B cell (primary cell): ENCODE measurements around the gene REM2. TPM values are rescaled to one million over a fixed set of nuclear protein-coding genes. Genes with fewer than 3 reads are reported as not detected.

ENCODE experiments used
- ATAC-seq: fragments of 200-7000 bp; cut with Tn5 transposase; one replicate; pipeline ENCODE4 v1.10.0; 2021; ENCODE audit warnings: low read depth, mild to moderate bottlenecking, moderate number of reproducible peaks, moderate library complexity
- CTCF ChIA-PET: fragments of 350-600 bp; sonication (Branson Sonifier 250); formaldehyde crosslinking; loops from one replicate; lab custom pipeline; 2021; ENCODE audit warnings: antibody characterized with exemption, inconsistent platforms; lab: Charles Lee
- POLR2A ChIA-PET: fragments of 350-600 bp; sonication (Branson Sonifier 250); formaldehyde crosslinking; loops from one replicate; lab custom pipeline; 2021; ENCODE audit warnings: antibody characterized with exemption; lab: Charles Lee
- DNase-seq: peaks from one replicate; pipeline ENCODE4 v3.0.0; 2013
- H2AFZ ChIP-seq: 2 replicates; pipeline ENCODE4 v1.6.1; 2012; ENCODE audit warnings: mild to moderate bottlenecking, low read depth, low read length; ENCODE audit not compliant: insufficient read depth, poor library complexity, severe bottlenecking
- H3K27ac ChIP-seq, 2 donors: 1 replicate in 1 of 2; 2 replicates in 1 of 2; pipeline ENCODE4 v1.5.1; 2012 to 2013; ENCODE audit warnings: low read length in 2 of 2, mild to moderate bottlenecking in 2 of 2, moderate library complexity in 1 of 2
- H3K27me3 ChIP-seq, 4 experiments: fragments of 200-600 bp in 1 of 4; sonication (generic) in 1 of 4; replicated peaks in 1 of 4; 1 replicate in 2 of 4; 2 replicates in 2 of 4; pipeline versions ENCODE4 v1.6.1 to v1.7.0; 2013 to 2016; ENCODE audit warnings: low read length in 3 of 4, mild to moderate bottlenecking in 2 of 4, mixed read lengths in 1 of 4, moderate library complexity in 1 of 4; ENCODE audit not compliant: insufficient read depth in 4 of 4, control insufficient read depth in 3 of 4; ENCODE audit errors: control extremely low read depth in 1 of 4
- H3K36me3 ChIP-seq, 2 experiments: replicated peaks in 1 of 2; 1 replicate in 1 of 2; 2 replicates in 1 of 2; pipeline versions ENCODE4 v1.6.1 to v1.7.1; 2013; ENCODE audit warnings: low read length in 1 of 2; ENCODE audit not compliant: insufficient read depth in 2 of 2, control insufficient read depth in 1 of 2; ENCODE audit errors: control extremely low read depth in 1 of 2, extremely low read depth in 1 of 2
- H3K4me1 ChIP-seq, 2 donors: fragments of 200-600 bp in 1 of 2; sonication (generic) in 1 of 2; 1 replicate in 1 of 2; 2 replicates in 1 of 2; pipeline versions ENCODE4 v1.5.1 to v1.6.1; 2013 to 2017; ENCODE audit warnings: low read length in 2 of 2; ENCODE audit not compliant: control insufficient read depth in 2 of 2, insufficient read depth in 2 of 2
- H3K4me2 ChIP-seq: replicated peaks from 2 replicates; pipeline ENCODE3; 2012; ENCODE audit warnings: mild to moderate bottlenecking, low read depth, low read length; ENCODE audit not compliant: poor library complexity, severe bottlenecking
- H3K4me3 ChIP-seq, 5 experiments: fragments of 200-600 bp in 1 of 5; sonication (generic) in 1 of 5; 1 replicate in 3 of 5; 2 replicates in 2 of 5; pipeline versions ENCODE4 v1.5.1 to v1.7.0; 2011 to 2016; ENCODE audit warnings: low read length in 4 of 5, mild to moderate bottlenecking in 4 of 5, low read depth in 2 of 5, control low read depth in 1 of 5, moderate library complexity in 1 of 5; ENCODE audit not compliant: insufficient read depth in 1 of 5; ENCODE audit errors: control extremely low read depth in 1 of 5, extremely low read depth in 1 of 5
- H3K79me2 ChIP-seq: fragments of 200-600 bp; sonication (generic); one replicate; pipeline ENCODE4 v1.6.0; 2016; ENCODE audit warnings: low read length; ENCODE audit not compliant: control insufficient read depth, insufficient read depth
- H3K9ac ChIP-seq: fragments of 200-600 bp; sonication (generic); 2 replicates; pipeline ENCODE4 v1.6.1; 2017; ENCODE audit warnings: mild to moderate bottlenecking, low read length, moderate library complexity
- H3K9me3 ChIP-seq, 3 donors: one replicate each; pipeline versions ENCODE4 v1.6.1 to v1.7.1; 2013; ENCODE audit warnings: low read length in 2 of 3; ENCODE audit not compliant: control insufficient read depth in 2 of 3, insufficient read depth in 1 of 3; ENCODE audit errors: control extremely low read depth in 1 of 3
- H4K20me1 ChIP-seq: 2 replicates; pipeline ENCODE4 v1.6.0; 2012; ENCODE audit warnings: mild to moderate bottlenecking, low read length; ENCODE audit not compliant: insufficient read depth, control insufficient read depth, poor library complexity, severe bottlenecking
- H3K27ac Mint-ChIP-seq: one replicate; pipeline ENCODE4 v1.8.0; 2021; ENCODE audit warnings: mixed read lengths
- H3K27me3 Mint-ChIP-seq: one replicate; pipeline ENCODE4 v1.8.0; 2021; ENCODE audit warnings: mixed read lengths
- H3K4me1 Mint-ChIP-seq: one replicate; pipeline ENCODE4 v1.8.0; 2021; ENCODE audit warnings: mixed read lengths
- H3K4me3 Mint-ChIP-seq: one replicate; pipeline ENCODE4 v1.8.0; 2021; ENCODE audit warnings: mixed read lengths
- H3K9me3 Mint-ChIP-seq: one replicate; pipeline ENCODE4 v1.8.0; 2022; ENCODE audit warnings: mixed read lengths; ENCODE audit not compliant: insufficient read depth
- CTCF ChIP-seq: fragments of 200-600 bp; IDR thresholded peaks from one replicate; pipeline ENCODE4 v1.8.0; 2022; ENCODE audit warnings: antibody characterized with exemption, mild to moderate bottlenecking
- EZH2 ChIP-seq: IDR thresholded peaks from 2 replicates; pipeline ENCODE4 v1.6.1; 2012; ENCODE audit warnings: borderline replicate concordance, low read depth, mild to moderate bottlenecking, moderate library complexity, low read length; ENCODE audit not compliant: insufficient read depth, poor library complexity, severe bottlenecking
- WGBS: methylation state at CpG from one replicate; pipeline ENCODE4 v1.1.5; 2013; ENCODE audit warnings: missing lambda C conversion rate; ENCODE audit not compliant: insufficient coverage; 5-methylcytosine and 5-hydroxymethylcytosine counted together
- intact Hi-C: fragments of 100-400 bp; cut with micrococcal nuclease; formaldehyde crosslinking; loops from one replicate; pipeline ENCODE4 v1.10.0; 2022
- polyA plus RNA-seq: library from polyadenylated mRNA; depleted of rRNA; stranded (reverse); fragments of >200 nt; gene quantifications from 2 replicates; pipeline ENCODE4 v1.2.3, GENCODE V29; 2012
- total RNA-seq, 2 donors: library from RNA; stranded (reverse); fragments of 120-200 nt in 1 of 2; gene quantifications; 1 replicate in 1 of 2; 2 replicates in 1 of 2; pipeline versions ENCODE4 v1.2.3 to v1.2.4, GENCODE V29; 2013 to 2022

The REM2 gene
- total and polyA plus RNA-seq, 2 donors (not counting 1 experiment from before 2014, with no cell fraction given): 5.6 to 12.9 TPM

- H3K27me3 Mint-ChIP-seq: no peaks in the 10 kb centered on the region
- CTCF ChIA-PET: interaction anchor here (0.5 to 7.9 kb wide), 36 partner anchors 10 to 487 kb away, joined by 3 to 111 read pairs (median 5); partner anchors contain the start of genes AJUBA, CDH24, DAD1 and HAUS4
- WGBS: under 1% methylated on average over 42 of the region's 45 CpGs
Observed at GRCh38 chr14:22872033-22872832, 10.8 kb upstream of the REM2 start.

More at GRCh38 chr14:22872033-22872832, 10.8 kb upstream of the REM2 start:
- H3K27me3 ChIP-seq: no peaks in the 10 kb centered on the region
- H3K9me3 ChIP-seq: no peaks in the 10 kb centered on the region
- DNase-seq: peak; percentile 83
- H3K4me3 Mint-ChIP-seq: peak overlapping the region; percentile 96
- peaks cover 39% of the 10 kb centered on the region for H4K20me1 ChIP-seq
- H3K9ac ChIP-seq: peak overlapping the region; percentile 96
- H3K4me1 ChIP-seq: peaks cover 19 to 35% of the 10 kb centered on the region in 2 donors
- peak overlapping the region; percentile 85 for H3K4me2 ChIP-seq
- H3K27ac ChIP-seq: peak overlapping the region; percentile 84 to 88
- no peaks in the 10 kb centered on the region for H3K9me3 Mint-ChIP-seq
- peaks cover 41% of the 10 kb centered on the region for H3K79me2 ChIP-seq
- peak overlapping the region; percentile 98 for H3K27ac Mint-ChIP-seq
- ATAC-seq: peak; percentile 22
- intact Hi-C loops: loop anchor here (1.0 to 5.0 kb wide), 4 partner anchors 28 to 135 kb away; partner anchors contain the start of gene AJUBA
- H3K36me3 ChIP-seq: peaks cover 2 to 43% of the 10 kb centered on the region in 2 experiments
- peaks cover 34% of the 10 kb centered on the region for H3K4me1 Mint-ChIP-seq
- TF ChIP-seq EZH2 (no peak), CTCF (peak; percentile 90)
- POLR2A ChIA-PET: interaction anchor here (0.5 to 4.6 kb wide), 13 partner anchors 9 to 1416 kb away, joined by 3 to 61 read pairs (median 5); partner anchors contain the start of genes CHD8 and CPNE6
- peak overlapping the region; percentile 79 to 97 (median 92) for H3K4me3 ChIP-seq
- peak overlapping the region; percentile 76 for H2AFZ ChIP-seq
